K562 (cell line): Measurements from ENCODE around the gene PHYHD1. TPM values are rescaled to one million over a fixed set of nuclear protein-coding genes. Genes with fewer than 3 reads are reported as not detected.

Experiments used
- ATAC-seq: fragments of 200-7000 bp; cut with Tn5 transposase; 3 replicates; pipeline ENCODE4 v1.9.1; 2020; ENCODE audit warnings: moderate library complexity
- BruUV-seq: library from RNA; stranded (reverse); fragments of 400-500 nt; replicated peaks from 2 replicates; lab custom pipeline; 2021; lab: Mats Ljungman, UMichigan
- CTCF ChIA-PET: fragments of 300-600 bp; formaldehyde crosslinking; extraction: SDS; loops from one replicate; lab custom pipeline; 2021; ENCODE audit warnings: low intra/inter-chr PET ratio; lab: Yijun Ruan, JAX
- POLR2A ChIA-PET: fragments of 300-600, 350-650 bp; sonication (Branson Sonifier 250); formaldehyde crosslinking; extraction: SDS; loops from one replicate; lab custom pipeline; 2021; ENCODE audit warnings: antibody characterized with exemption, inconsistent platforms; lab: Yijun Ruan, JAX
- DNase-seq, 4 experiments: peaks; one replicate each; pipeline versions ENCODE4 v3.0.0 to v3.0.0-alpha.2; 2011 to 2018; ENCODE audit warnings: low spot score in 3 of 4, mixed read lengths in 3 of 4; ENCODE audit errors: extremely low read depth in 1 of 4
- FAIRE-seq: peaks from 2 replicates; lab custom pipeline; 2011; peaks lifted over from hg19 to GRCh38; lab: Jason Lieb, UNC
- H2AFZ ChIP-seq: 2 replicates; pipeline ENCODE4 v1.6.0; 2011; ENCODE audit warnings: low read depth, low read length, control low read depth, inconsistent platforms
- H3K27ac ChIP-seq: fragments of 200-600 bp; 3 replicates; pipeline ENCODE4 v1.8.0; 2011; ENCODE audit warnings: low read depth, mild to moderate bottlenecking, control low read depth, inconsistent platforms, low read length, moderate library complexity, mixed read lengths; ENCODE audit errors: extremely low read depth
- H3K27me3 ChIP-seq, 2 experiments: fragments of 300-600 bp in 1 of 2; 2 replicates in 1 of 2; 3 replicates in 1 of 2; pipeline versions ENCODE4 v1.6.0 to v1.8.0; 2011; ENCODE audit warnings: inconsistent platforms in 2 of 2, low read length in 2 of 2, mild to moderate bottlenecking in 1 of 2, mixed read lengths in 1 of 2, moderate library complexity in 1 of 2; ENCODE audit not compliant: control insufficient read depth in 2 of 2, insufficient read depth in 2 of 2
- H3K36me3 ChIP-seq: fragments of 300-600 bp; 3 replicates; pipeline ENCODE4 v1.8.0; 2011; ENCODE audit warnings: mild to moderate bottlenecking, low read length, inconsistent platforms; ENCODE audit not compliant: control insufficient read depth, insufficient read depth
- H3K4me1 ChIP-seq, 2 experiments: fragments of 200-600 bp in 1 of 2; replicated peaks in 1 of 2; 2 replicates in 1 of 2; 3 replicates in 1 of 2; pipeline versions ENCODE4 v1.5.1 to v1.8.0; 2011; ENCODE audit warnings: inconsistent platforms in 2 of 2, low read length in 2 of 2, mild to moderate bottlenecking in 1 of 2, mixed read lengths in 1 of 2, moderate library complexity in 1 of 2; ENCODE audit not compliant: control insufficient read depth in 2 of 2, insufficient read depth in 2 of 2
- H3K4me2 ChIP-seq: 2 replicates; pipeline ENCODE4 v1.6.1; 2011; ENCODE audit warnings: low read length, control low read depth, inconsistent platforms, mixed read lengths; ENCODE audit not compliant: insufficient read depth
- H3K4me3 ChIP-seq: fragments of 200-600 bp; sonication (generic), shearing (Covaris generic); 2 replicates; pipeline ENCODE4 v1.5.1; 2016; ENCODE audit warnings: control low read depth, inconsistent platforms
- H3K79me2 ChIP-seq: fragments of 200-600 bp; 3 replicates; pipeline ENCODE4 v1.8.0; 2011; ENCODE audit warnings: low read length, inconsistent platforms; ENCODE audit not compliant: control insufficient read depth, insufficient read depth
- H3K9ac ChIP-seq, 2 experiments: 2 replicates each; pipeline versions ENCODE4 v1.6.0 to v1.6.1; 2011; ENCODE audit warnings: low read depth in 2 of 2, low read length in 2 of 2, control low read depth in 1 of 2, inconsistent platforms in 1 of 2, mild to moderate bottlenecking in 1 of 2, mixed read lengths in 1 of 2; ENCODE audit not compliant: insufficient read depth in 1 of 2
- H3K9me1 ChIP-seq: one replicate; pipeline ENCODE4 v1.6.0; 2011; ENCODE audit warnings: inconsistent platforms, mild to moderate bottlenecking, low read length, moderate library complexity; ENCODE audit not compliant: control insufficient read depth, insufficient read depth
- H3K9me3 ChIP-seq: replicated peaks from 2 replicates; pipeline ENCODE4 v1.5.1; 2011; ENCODE audit warnings: low read depth, low read length, inconsistent platforms; ENCODE audit not compliant: control insufficient read depth, insufficient read depth
- H4K20me1 ChIP-seq: replicated peaks from 2 replicates; pipeline ENCODE4 v1.6.1; 2011; ENCODE audit warnings: low read length, inconsistent platforms, mixed read lengths; ENCODE audit not compliant: control insufficient read depth, insufficient read depth
- CEBPG ChIP-seq, 3 experiments: fragments of 200-800 bp in 1 of 3; sonication (Bioruptor generic) in 1 of 3; sonication (generic) in 1 of 3; formaldehyde crosslinking in 1 of 3; IDR thresholded peaks in 2 of 3; conservative IDR thresholded peaks in 1 of 3; 2 replicates each; pipeline versions ENCODE4 v1.6.1 to v1.8.0; 2016 to 2022; ENCODE audit warnings: missing compliant biosample characterization in 2 of 3, missing genetic modification characterization in 2 of 3, mild to moderate bottlenecking in 1 of 3, missing genetic modification reagents in 1 of 3
- CREBBP ChIP-seq: IDR thresholded peaks from one replicate; pipeline ENCODE4 v1.6.1; 2012; ENCODE audit warnings: low read depth, mild to moderate bottlenecking, control low read depth, inconsistent platforms, low read length
- ELF2 ChIP-seq: fragments of 250-450 bp; sonication (Bioruptor Pico); IDR thresholded peaks from 2 replicates; pipeline ENCODE4 v1.5.0; 2021; ENCODE audit warnings: mild to moderate bottlenecking
- ELK1 ChIP-seq: sonication (generic); formaldehyde crosslinking; IDR thresholded peaks from 2 replicates; pipeline ENCODE4 v1.8.1; 2022; ENCODE audit warnings: missing genetic modification reagents
- FOS ChIP-seq: IDR thresholded peaks from 3 replicates; pipeline ENCODE4 v1.6.1; 2011; ENCODE audit not compliant: insufficient read length; ENCODE audit errors: extremely low read depth
- KAT7 ChIP-seq: sonication (generic); formaldehyde crosslinking; IDR thresholded peaks from 2 replicates; pipeline ENCODE4 v1.8.0; 2022; ENCODE audit warnings: missing genetic modification reagents, mild to moderate bottlenecking, borderline replicate concordance
- MLX ChIP-seq, 2 experiments: fragments of 450-650 bp in 1 of 2; sonication (generic) in 1 of 2; formaldehyde crosslinking; conservative IDR thresholded peaks; 2 replicates each; pipeline versions ENCODE4 v1.4.0 to v1.8.1; 2020 to 2022; ENCODE audit warnings: mild to moderate bottlenecking in 1 of 2, missing genetic modification reagents in 1 of 2
- RAD51 ChIP-seq: fragments of 450-650 bp; IDR thresholded peaks from 2 replicates; pipeline ENCODE4 v1.7.1; 2016; ENCODE audit warnings: low read depth, mild to moderate bottlenecking, borderline replicate concordance
- RBM22 ChIP-seq: fragments of 200-400 bp; formaldehyde crosslinking; IDR thresholded peaks from 2 replicates; pipeline ENCODE4 v1.6.1; 2018; ENCODE audit warnings: low read length, low read depth; ENCODE audit not compliant: poor library complexity, severe bottlenecking
- SRSF7 ChIP-seq: fragments of 200-400 bp; formaldehyde crosslinking; optimal IDR thresholded peaks from 2 replicates; pipeline ENCODE3; 2017; ENCODE audit warnings: mild to moderate bottlenecking, low read depth, low read length
- ZBTB11 ChIP-seq, 3 experiments: fragments of 200-800 bp in 1 of 3; fragments of 250-450 bp in 1 of 3; fragments of 450-650 bp in 1 of 3; sonication (Bioruptor Pico) in 1 of 3; sonication (Bioruptor generic) in 1 of 3; formaldehyde crosslinking in 1 of 3; IDR thresholded peaks; 2 replicates each; pipeline versions ENCODE4 v1.6.1 to v1.8.0; 2016 to 2022; ENCODE audit warnings: mild to moderate bottlenecking in 2 of 3, missing genetic modification characterization in 2 of 3, missing compliant biosample characterization in 1 of 3, moderate library complexity in 1 of 3
- ZNF239 ChIP-seq: fragments of 250-450 bp; sonication (Bioruptor Pico); IDR thresholded peaks from 2 replicates; pipeline ENCODE4 v1.4.0; 2020; ENCODE audit warnings: mild to moderate bottlenecking
- ZNF280B ChIP-seq: fragments of 250-450 bp; sonication (Bioruptor Pico); IDR thresholded peaks from 2 replicates; pipeline ENCODE4 v1.5.1; 2021; ENCODE audit warnings: mild to moderate bottlenecking
- WGBS: fragments of 100-300 bp; shearing (Covaris generic); methylation state at CpG from one replicate; pipeline ENCODE4 v1.1.6; 2016; ENCODE audit warnings: low coverage, mixed read lengths; ENCODE audit not compliant: insufficient coverage; ENCODE audit errors: missing lambda C conversion rate; 5-methylcytosine and 5-hydroxymethylcytosine counted together
- in situ Hi-C: fragments of 300-500 bp; cut with MboI; formaldehyde crosslinking; loops from 4 replicates; pipeline ENCODE4 v1.15.0; 2018; ENCODE audit warnings: inconsistent platforms, mixed read lengths
- intact Hi-C: fragments of 100-400 bp; cut with micrococcal nuclease; formaldehyde crosslinking; loops from 2 replicates; pipeline ENCODE4 v1.14.2; 2022
- polyA plus RNA-seq, 8 experiments: library from polyadenylated mRNA; depleted of rRNA in 4 of 8; stranded (reverse) in 5 of 8; unstranded in 3 of 8; fragments of >200 nt; fragmentation: Nextera tagmentation in 2 of 8; fragmentation: Illumina TruSeq in 1 of 8; extraction: Ambion mirVana in 2 of 8; extraction: Trizol in 1 of 8; gene quantifications; 2 replicates each; pipeline versions ENCODE4 v1.2.1 to v1.2.3, GENCODE V29; 2011 to 2014; ENCODE audit warnings: inconsistent platforms in 1 of 8, missing spikeins in 1 of 8
- total RNA-seq, 7 experiments: library from RNA; depleted of rRNA in 6 of 7; stranded (reverse); fragments of >200 nt in 6 of 7; fragmentation: Illumina TruSeq in 2 of 7; extraction: Trizol in 2 of 7; gene quantifications; 2 replicates each; pipeline versions ENCODE4 v1.2.1 to v1.2.3, GENCODE V29; 2011 to 2021; ENCODE audit warnings: low replicate concordance in 1 of 7

Gene PHYHD1
- total and polyA plus RNA-seq, 9 of the 15 experiments (the other 6 are each of a cell fraction or from before 2014, with no cell fraction given): 0.36 to 1.3 (median 0.80) TPM

GRCh38 chr9:128886211-128886891 is 34.4 kb upstream of the PHYHD1 start:
- H3K4me3 ChIP-seq: no peak overlapping the region
- peaks cover 3% of the 10 kb centered on the region; the same call in 1 of the 2 replicates for H4K20me1 ChIP-seq
- ATAC-seq (no peak), DNase-seq (peak in 1 of 4 experiments; percentile 34), FAIRE-seq (peak; percentile 42)
- in situ Hi-C loops: no loop called here
- no peak overlapping the region; the same call in 1 of the 2 replicates for H3K4me2 ChIP-seq
- no peak overlapping the region; a peak in 1 of 4 replicates for H3K9ac ChIP-seq
- peaks cover 46% of the 10 kb centered on the region for H3K79me2 ChIP-seq
- CTCF ChIA-PET: no interaction called here
- H3K9me3 ChIP-seq: no peaks in the 10 kb centered on the region
- peaks cover 49% of the 10 kb centered on the region; the same call in 2 of the 3 replicates for H3K36me3 ChIP-seq
- 18% methylated on average over 13 of the region's 13 CpGs for whole genome bisulfite sequencing
- POLR2A ChIA-PET: interaction anchor here (0.5 to 1.0 kb wide), 3 partner anchors 9 to 955 kb away, joined by 3 to 4 read pairs (median 4); no protein-coding TSS in a partner anchor
- H3K4me1 ChIP-seq: peaks cover 21 to 26% of the 10 kb centered on the region in 2 experiments
- H3K27me3 ChIP-seq: no peaks in the 10 kb centered on the region
- intact Hi-C loops: no loop called here
- no peak overlapping the region for H2AFZ ChIP-seq
- peaks cover 10% of the 10 kb centered on the region for H3K9me1 ChIP-seq
- BruUV-seq: no TSS peak
- no peak overlapping the region; the same call in 2 of the 3 replicates for H3K27ac ChIP-seq
- 0 out of 2 replicates have a peak, but pooled peaks have one; percentile 11 for TF ChIP-seq RAD51
- TF ChIP-seq KAT7 (CRISPR knock-in tag): no peak
- TF ChIP-seq ZBTB11 (CRISPR knock-in tag; IDR thresholded peaks at IDR 0.05): no peak
- no peak for TF ChIP-seq ELK1 (CRISPR knock-in tag)
- TF ChIP-seq FOS: no peak
- TF ChIP-seq ZNF239 (CRISPR knock-in tag): peak; percentile 100
- TF ChIP-seq ELF2 (CRISPR knock-in tag): 0 out of 2 replicates have a peak, but pooled peaks have one; percentile 30
- no peak for TF ChIP-seq MLX (CRISPR knock-in tag; conservative IDR thresholded peaks at IDR 0.05)
- no peak for TF ChIP-seq CREBBP
- no peak for TF ChIP-seq SRSF7
- TF ChIP-seq CEBPG (CRISPR knock-in tag; IDR thresholded peaks at IDR 0.05): no peak
- no peak for TF ChIP-seq CEBPG (tag; conservative IDR thresholded peaks at IDR 0.05 in 1 of 2, IDR thresholded peaks at IDR 0.05 in 1 of 2)
- TF ChIP-seq RBM22: no peak
- no peak for TF ChIP-seq ZNF280B (CRISPR knock-in tag)
